NCI-H526 treated with DMSO at 0.1 percent for 48 hours (cell line): ENCODE data around the gene TMEM183A.
A peak's percentile ranks its signal among the peaks of the same experiment; 100 is the strongest.
"Not testable (repeated sequence)": the region's sequence is repeated elsewhere in the genome, so short reads cannot be mapped to it uniquely, and the experiment has no call there.

Experiments used
- DNase-seq: peaks from one replicate; lab custom pipeline; 2025; lab: John Stamatoyannopoulos, UW

Gene TMEM183A, protein sequence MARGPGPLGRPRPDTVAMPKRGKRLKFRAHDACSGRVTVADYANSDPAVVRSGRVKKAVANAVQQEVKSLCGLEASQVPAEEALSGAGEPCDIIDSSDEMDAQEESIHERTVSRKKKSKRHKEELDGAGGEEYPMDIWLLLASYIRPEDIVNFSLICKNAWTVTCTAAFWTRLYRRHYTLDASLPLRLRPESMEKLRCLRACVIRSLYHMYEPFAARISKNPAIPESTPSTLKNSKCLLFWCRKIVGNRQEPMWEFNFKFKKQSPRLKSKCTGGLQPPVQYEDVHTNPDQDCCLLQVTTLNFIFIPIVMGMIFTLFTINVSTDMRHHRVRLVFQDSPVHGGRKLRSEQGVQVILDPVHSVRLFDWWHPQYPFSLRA

DNA sequence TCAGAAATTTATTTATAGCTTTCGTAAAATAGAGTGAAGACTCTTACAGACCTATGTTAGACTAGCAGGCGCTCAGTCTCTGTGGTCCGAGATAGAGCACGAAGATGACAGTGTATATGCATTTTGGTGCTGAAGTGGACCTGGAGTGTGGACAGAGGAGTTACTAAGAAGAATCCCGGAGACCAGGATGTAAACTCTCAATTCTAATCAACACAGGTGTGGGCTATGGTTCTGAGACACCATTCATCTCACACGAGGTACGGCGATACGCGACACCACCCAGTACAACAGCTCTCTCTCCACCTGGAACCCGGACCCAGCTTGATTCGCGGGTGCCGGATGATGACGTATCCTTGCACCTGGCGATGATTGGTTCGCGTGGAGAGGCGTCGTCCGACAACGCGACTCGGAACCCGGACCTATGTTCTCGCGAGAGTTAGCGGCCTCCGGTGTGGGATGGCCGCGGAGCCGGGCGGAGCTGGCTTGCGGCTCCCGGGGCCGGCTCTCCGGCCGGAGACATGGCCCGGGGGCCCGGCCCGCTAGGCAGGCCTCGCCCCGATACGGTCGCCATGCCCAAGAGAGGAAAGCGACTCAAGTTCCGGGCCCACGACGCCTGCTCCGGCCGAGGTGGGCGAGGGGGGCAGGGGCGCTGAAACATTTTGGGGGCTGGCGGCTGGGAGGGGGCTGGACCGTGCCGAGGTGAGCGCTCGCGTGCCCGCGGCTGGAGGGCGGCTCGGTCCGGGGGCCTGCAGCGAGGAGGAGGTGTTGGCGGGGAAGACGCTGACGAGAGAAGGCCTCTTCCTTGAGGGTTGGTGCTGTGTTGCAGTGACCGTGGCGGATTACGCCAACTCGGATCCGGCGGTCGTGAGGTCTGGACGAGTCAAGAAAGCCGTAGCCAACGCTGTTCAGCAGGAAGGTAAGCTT lies at the start of gene TMEM183A:
TMEM183A (plus strand) TSS at position 427 of the 924 bp plus-strand sequence; CDS start at position 519, 92 bp downstream.
- peak; percentile 80 for DNase-seq

DNA sequence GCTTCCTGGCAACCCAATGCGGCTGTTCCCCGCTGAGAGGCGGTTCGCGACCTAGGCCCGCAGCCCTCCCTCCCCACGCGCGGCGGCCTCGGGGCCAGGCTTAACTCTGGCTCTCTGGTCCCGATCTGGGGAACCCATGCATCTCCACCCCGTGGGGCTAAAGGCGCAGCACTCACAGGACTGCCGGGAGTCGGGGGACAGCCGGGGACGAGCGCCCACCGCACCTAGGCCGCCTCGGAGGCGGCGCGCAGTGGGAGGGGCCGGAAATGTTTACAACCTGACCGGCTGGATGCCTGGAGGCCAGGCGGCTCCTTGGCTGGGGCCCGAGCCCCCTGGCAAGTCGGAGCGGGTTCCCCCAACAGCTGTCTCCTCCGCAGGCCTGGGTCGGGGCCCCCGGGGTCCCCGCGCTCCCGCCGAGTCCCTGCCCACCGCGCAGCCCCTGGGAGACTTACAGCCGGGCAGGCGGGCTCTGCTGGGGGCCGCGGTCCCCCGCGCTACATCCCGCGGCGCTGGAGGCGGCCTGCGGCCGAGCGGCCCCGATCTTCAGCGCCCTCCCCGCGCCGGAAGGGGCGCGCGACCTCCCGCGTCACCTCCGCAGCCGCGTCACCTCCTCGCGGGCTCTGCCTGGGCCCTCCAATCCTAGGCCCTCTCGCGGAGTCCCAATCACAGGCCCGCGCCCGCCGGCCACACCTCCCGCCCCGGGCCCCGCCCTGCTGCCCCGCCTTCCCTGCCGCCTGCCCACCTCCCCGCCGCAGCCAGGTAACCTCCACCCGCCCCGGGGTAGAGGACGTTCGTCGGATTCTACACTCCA lies 49.2 kb upstream of the TMEM183A start, which contains the start of gene ADIPOR1:
ADIPOR1 (minus strand) TSS at position 580 of the 811 bp plus-strand sequence. CDS start 7,242 bp downstream, outside the sequence.
- DNase-seq, result peak; percentile 53

GRCh38 chr1:202958544-202959275 lies 48.5 kb upstream of the TMEM183A start:
- no peak for DNase-seq

DNA sequence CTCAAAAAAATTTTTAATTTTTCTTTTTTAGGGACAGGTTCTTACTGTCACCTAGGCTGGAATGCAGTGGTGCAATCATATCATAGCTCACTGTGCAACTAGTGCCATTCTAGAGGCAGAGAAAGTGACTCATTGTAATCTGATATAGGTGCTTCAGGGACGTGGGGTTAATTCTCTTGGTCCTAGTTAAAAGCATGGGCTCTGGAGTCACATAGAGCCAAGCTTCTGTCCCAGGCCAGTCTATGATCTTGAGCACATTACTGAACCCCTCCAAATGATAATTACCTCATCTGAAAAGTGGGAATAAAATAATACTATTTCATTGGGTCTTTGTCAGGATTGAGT lies 47.9 kb upstream of the TMEM183A start:
- no peak for DNase-seq

DNA sequence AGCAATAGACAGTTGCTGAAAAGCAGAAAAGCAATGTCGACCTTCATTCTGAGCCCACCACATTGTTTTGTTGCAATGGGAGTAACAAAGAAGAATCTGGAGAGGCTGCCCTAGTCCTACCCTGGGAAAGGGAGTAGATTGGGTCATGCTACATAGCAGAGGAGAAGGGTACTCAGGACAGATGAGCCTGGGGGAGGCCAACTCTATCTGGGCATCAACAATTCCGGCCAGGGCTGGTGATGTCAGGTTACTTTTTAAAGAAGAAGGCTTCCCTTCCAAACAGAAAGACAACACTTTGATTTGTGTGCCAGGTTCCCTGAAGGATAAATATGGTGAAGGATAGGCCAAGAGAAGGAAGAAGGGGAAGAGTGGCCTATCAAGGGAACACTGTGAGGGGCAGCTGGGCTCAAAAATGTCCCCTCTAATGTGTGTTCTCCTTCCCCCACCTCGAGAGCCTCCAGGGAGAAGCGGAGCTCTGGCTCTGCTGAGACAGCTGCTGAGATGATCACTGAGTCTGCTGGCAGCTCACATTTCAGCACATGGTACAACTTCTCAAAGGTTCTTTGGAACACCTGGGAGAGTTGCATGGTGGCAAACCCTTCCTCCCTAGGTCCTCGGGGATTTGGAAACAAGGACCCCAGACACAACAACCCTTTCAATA lies 45.8 kb upstream of the TMEM183A start:
- DNase-seq, result no peak

DNA sequence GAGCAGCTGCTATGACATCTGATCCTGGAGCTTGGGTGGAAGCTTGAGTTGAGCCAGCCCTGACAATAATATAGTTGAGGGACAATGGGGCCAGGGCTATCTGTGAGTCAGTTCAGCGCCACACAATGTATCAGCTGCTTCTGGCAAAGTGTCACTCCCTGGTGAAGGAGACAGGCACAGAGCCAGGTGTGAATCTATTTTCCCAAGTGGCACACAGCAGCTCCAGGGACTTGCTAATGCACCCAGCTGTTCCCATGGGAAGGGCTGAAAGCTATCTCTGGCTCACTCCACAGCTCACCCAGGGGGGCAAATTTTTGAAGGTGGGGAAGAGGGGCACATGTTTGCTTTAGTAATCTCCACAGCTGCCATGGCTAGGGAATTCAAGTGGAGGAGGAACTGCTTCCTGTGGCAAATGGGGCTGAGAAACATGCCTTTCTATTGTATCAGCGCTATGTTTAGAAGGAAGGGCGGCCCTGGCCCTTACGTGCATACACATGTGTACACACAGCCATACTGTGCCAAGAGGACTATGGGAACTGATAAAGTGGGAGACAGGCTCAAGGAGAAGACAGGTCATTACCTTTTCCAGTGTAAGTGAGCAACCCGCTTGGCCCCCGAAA lies 42.3 kb upstream of the TMEM183A start:
- no peak for DNase-seq

- no peak for DNase-seq
Measured at GRCh38 chr1:202965422-202965821, 41.8 kb upstream of the TMEM183A start.

DNA sequence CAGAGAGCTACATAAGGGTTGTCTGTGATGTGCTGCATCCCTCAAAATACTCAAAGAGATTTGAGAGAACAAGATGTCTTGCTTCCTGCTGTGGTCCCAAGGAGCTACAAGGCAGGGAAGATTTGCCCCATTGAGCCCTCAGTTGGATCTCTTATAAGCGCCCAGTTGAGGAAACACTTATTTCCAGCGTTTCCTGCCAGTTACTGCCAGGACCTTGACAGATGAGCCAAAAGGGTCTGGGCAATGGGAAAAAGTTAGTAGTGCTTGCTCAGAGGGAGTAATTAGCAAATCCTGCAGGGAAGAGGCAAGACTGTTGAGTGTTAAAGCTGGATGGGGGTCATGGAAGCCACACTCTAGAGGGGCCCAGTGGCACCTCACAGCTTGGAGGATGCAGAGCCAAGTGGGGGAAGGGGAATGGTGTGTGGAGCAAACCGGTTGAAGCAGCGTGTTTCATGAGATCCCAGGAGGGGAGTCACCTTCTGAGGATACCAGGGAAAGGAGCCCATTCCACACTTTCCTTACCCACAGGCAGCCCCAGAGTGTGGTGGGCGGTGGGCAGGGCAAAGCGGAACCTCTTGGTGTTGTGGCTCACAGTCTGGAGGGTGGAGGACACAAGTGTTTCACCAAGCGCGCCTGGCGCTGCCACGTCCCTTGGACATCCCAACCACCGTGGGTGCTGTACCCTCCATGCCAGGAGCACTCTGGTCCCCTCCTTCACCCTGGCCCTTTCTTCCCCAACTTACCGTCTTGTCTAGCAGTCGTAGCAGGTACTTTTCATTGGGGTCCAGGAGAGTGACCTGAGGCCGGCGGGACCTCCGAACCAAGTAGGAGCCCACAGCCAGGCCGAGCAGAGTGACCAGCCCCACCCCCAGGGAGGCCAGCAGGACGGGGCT lies 40.9 kb upstream of the TMEM183A start:
- no peak for DNase-seq

DNA sequence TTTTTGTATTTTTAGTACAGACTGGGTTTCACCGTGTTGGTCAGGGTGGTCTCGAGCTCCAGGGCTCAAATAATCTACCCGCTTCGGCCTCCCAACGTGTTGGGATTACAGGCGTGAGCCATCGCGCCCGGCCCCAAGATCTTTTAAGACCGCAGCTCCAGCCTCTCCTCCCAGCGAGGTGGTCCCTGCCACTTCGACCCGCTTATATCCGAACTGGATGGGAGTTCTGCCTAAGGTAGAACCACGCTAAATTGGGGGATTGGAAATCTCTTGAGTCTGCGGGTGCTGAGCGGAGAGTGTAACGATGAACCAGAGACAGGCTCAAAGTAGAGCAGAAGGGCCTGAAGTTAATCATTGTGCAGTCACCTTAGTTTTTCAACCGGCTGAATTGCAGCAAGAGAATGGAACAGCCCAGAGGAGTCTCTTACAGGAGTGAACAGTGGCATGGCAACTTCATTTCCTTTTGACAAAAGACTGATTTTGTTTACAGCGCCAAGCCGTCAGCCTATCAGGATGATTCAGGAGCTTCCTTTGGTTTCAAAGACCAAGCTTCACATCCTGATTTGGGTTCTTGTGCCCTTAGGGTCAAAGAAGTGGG lies 39.4 kb upstream of the TMEM183A start:
- DNase-seq, result peak; percentile 19

GRCh38 chr1:202968351-202968750 lies 38.8 kb upstream of the TMEM183A start:
- no peak for DNase-seq

GRCh38 chr1:202968895-202969295 lies 38.3 kb upstream of the TMEM183A start:
- DNase-seq, result peak; percentile 17

- DNase-seq, result no peak
Measured at GRCh38 chr1:202972046-202972445, 35.1 kb upstream of the TMEM183A start.

DNA sequence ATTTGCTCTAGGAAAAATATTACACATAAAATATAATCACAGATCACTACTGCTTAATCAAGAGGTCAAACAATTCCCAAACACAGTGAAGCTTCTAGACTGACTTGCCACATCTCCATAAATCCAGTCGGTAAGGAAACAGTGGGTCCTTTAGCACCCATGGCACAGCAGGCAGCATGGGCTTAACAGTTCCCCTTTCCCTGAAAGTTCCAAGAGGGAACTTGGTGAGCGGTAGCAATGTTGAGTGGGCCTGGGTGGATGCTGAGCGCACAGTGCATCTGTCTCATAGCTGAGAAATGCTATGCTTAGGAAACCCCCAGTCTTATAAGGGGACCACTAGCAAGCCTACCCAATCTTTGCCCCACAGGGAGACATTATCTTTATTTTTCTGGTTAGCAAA lies 32.3 kb upstream of the TMEM183A start:
- no peak for DNase-seq

DNA sequence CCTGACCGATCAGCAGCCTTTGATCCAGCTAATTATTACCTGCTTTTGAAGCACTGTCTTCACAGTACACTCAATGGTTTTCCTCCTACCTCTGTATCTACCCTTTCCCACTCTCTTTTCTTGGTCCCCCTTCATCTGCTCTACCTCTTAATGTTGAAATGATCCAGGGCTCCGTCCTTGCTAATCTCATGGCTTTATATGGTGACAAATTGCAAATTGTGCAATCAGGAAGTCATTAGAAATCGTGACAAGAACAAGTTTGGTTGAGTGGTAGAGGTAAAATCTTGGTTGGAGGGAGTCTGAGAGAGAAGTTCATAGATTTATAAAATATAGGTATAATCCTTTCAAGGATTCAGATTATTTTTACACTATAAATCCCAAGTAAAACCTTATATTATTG lies 30.5 kb upstream of the TMEM183A start:
- DNase-seq, result no peak

- DNase-seq, result no peak
Measured at GRCh38 chr1:202979459-202979858, 27.7 kb upstream of the TMEM183A start.

- no peak for DNase-seq
Measured at GRCh38 chr1:202981939-202982338, 25.2 kb upstream of the TMEM183A start.

GRCh38 chr1:202982715-202983430 lies 24.3 kb upstream of the TMEM183A start:
- no peak for DNase-seq

GRCh38 chr1:202986120-202986519 lies 21.1 kb upstream of the TMEM183A start:
- DNase-seq, result not testable (repeated sequence)
